ENCODE data around the gene R3HDM4. TPM values are rescaled to one million over a fixed set of nuclear protein-coding genes. Genes with fewer than 3 reads are reported as not detected.

R3HDM4 gene
- total RNA-seq, 1 experiment from 2014 or later: 47.5 TPM

DNA sequence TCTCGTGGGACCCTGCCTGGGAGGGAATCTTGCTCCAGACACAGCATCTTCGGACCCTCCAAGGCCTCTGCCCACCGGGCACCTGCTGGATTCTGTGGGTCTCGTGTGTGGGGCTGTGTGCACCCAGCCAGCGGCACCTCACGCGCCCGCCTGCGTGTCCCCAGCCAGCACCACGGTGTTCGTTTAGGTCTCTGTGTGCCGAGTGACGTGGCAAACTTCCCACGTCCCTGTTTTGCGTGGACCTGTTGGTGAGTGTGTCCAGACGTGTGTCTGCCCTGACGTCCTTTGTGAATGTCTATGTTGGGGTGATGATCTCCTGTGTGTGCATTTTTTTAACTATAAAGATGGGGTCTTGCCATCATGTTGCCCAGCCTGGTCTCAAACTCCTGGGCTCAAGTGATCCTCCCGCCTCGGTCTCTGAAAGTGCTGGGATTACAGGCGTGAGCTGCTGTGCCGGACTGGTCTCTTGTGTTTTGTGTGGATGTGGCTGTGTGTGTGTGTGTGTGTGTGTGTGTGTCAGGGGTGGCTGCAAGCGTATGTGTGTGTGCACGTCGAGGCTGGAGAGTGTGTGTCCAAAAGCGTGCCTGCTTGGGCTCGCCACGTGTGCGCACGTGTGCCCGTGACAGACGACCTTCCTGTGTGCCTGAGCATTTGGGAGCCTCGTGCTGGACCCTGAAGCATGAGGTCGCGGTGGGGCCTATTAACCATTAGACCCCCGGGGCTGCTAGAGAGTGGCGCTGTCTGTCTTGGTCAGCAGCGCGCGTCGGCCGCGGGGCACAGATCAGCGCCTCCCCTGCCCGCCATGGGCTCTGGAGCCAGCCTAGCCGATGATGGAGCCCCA, 28.5 kb upstream of the R3HDM4 start:
- peaks cover 6% of the 10 kb centered on the region for H3K36me3 ChIP-seq (replicated peaks; ENCODE audit: control insufficient read depth, insufficient read depth, low read length)
- no peak overlapping the region for H3K4me3 ChIP-seq (ENCODE audit: insufficient read depth, low read depth, low read length)
- no peaks in the 10 kb centered on the region for H3K27me3 ChIP-seq (ENCODE audit: control insufficient read depth, insufficient read depth, low read length)
- DNase-seq: no peak

DNA sequence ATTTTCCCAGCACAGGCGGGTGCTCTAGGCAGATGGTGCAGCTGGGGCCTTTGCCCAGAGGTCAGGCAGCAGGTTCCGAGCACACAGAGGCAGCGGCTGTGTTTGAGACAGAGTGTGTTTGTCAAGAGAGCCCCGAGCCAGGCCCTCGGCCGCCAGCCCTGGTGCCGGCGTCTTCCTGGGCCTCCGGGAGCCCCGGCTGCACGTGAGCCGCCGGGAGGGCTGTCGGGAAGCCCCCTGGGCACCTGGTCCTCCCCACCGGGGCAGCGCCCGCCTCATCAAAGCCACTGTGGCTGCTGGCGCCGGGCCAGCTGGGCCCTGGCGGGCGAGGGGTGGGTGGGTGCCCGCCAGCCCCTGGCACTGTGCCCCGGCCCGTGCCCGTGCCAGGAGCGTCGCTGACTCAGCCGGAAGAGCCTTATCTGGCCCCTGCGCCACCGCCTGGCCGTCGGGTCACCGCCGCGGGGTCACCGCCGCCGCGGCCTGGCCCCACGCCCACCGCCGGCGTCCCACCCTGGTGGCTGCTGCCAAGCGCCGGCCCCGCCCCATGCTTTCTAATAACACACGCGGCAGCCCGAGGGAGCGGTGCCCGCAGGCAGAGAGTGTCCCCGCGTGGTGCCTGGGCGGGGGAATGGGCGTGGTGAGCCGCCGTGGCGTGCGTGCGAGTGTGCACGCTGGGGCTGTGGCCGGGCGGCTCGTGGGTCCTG, 27.7 kb upstream of the R3HDM4 start:
- H3K27me3 ChIP-seq (ENCODE audit: control insufficient read depth, insufficient read depth, low read length): no peaks in the 10 kb centered on the region
- no peak for DNase-seq
- H3K36me3 ChIP-seq (replicated peaks; ENCODE audit: control insufficient read depth, insufficient read depth, low read length): peaks cover 6% of the 10 kb centered on the region
- no peak overlapping the region for H3K4me3 ChIP-seq (ENCODE audit: insufficient read depth, low read depth, low read length)

DNA sequence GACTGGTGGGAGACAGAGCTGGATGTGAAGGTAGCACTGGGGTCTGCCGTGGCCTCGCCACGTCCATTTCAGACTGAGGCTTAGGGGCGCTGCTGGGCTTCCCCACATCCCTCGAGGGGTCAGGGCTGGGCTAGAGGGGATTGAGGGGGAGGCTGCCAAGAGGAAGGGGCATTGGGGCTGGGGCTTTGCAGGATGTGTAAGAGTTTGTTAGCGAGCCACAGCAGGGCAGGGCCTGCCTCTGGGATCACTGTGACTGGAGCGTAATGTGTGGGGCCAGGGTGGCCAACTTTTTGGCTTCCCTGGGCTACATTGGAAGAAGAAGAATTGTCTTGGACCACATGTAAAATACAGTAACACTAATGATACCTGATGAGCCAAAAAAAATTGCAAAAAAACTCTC, 26.9 kb upstream of the R3HDM4 start:
- no peaks in the 10 kb centered on the region for H3K27me3 ChIP-seq (ENCODE audit: control insufficient read depth, insufficient read depth, low read length)
- no peak for DNase-seq
- peaks cover 6% of the 10 kb centered on the region for H3K36me3 ChIP-seq (replicated peaks; ENCODE audit: control insufficient read depth, insufficient read depth, low read length)
- H3K4me3 ChIP-seq (ENCODE audit: insufficient read depth, low read depth, low read length): no peak overlapping the region

GRCh38 chr19:939439-939838, 26.4 kb upstream of the R3HDM4 start:
- no peak for DNase-seq
- no peak overlapping the region for H3K4me3 ChIP-seq (ENCODE audit: insufficient read depth, low read depth, low read length)
- peaks cover 6% of the 10 kb centered on the region for H3K36me3 ChIP-seq (replicated peaks; ENCODE audit: control insufficient read depth, insufficient read depth, low read length)
- no peaks in the 10 kb centered on the region for H3K27me3 ChIP-seq (ENCODE audit: control insufficient read depth, insufficient read depth, low read length)

GRCh38 chr19:938233-938923, 25.4 kb upstream of the R3HDM4 start:
- no peak for DNase-seq
- H3K4me3 ChIP-seq (ENCODE audit: insufficient read depth, low read depth, low read length): no peak overlapping the region
- H3K36me3 ChIP-seq (replicated peaks; ENCODE audit: control insufficient read depth, insufficient read depth, low read length): peaks cover 6% of the 10 kb centered on the region
- no peaks in the 10 kb centered on the region for H3K27me3 ChIP-seq (ENCODE audit: control insufficient read depth, insufficient read depth, low read length)

GRCh38 chr19:937259-937694, 24.3 kb upstream of the R3HDM4 start:
- no peak for DNase-seq
- Histone ChIP-seq H3K27me3 (ENCODE audit: control insufficient read depth, insufficient read depth, low read length) (no peaks in the 10 kb centered on the region), H3K36me3 (replicated peaks; ENCODE audit: control insufficient read depth, insufficient read depth, low read length) (peaks cover 5% of the 10 kb centered on the region), H3K4me3 (ENCODE audit: insufficient read depth, low read depth, low read length) (no peak overlapping the region)

GRCh38 chr19:936175-936546, 23.1 kb upstream of the R3HDM4 start:
- Histone ChIP-seq H3K36me3 (replicated peaks; ENCODE audit: control insufficient read depth, insufficient read depth, low read length) (peaks cover 5% of the 10 kb centered on the region), H3K4me3 (ENCODE audit: insufficient read depth, low read depth, low read length) (no peak overlapping the region), H3K27me3 (ENCODE audit: control insufficient read depth, insufficient read depth, low read length) (no peaks in the 10 kb centered on the region)
- DNase-seq: no peak

DNA sequence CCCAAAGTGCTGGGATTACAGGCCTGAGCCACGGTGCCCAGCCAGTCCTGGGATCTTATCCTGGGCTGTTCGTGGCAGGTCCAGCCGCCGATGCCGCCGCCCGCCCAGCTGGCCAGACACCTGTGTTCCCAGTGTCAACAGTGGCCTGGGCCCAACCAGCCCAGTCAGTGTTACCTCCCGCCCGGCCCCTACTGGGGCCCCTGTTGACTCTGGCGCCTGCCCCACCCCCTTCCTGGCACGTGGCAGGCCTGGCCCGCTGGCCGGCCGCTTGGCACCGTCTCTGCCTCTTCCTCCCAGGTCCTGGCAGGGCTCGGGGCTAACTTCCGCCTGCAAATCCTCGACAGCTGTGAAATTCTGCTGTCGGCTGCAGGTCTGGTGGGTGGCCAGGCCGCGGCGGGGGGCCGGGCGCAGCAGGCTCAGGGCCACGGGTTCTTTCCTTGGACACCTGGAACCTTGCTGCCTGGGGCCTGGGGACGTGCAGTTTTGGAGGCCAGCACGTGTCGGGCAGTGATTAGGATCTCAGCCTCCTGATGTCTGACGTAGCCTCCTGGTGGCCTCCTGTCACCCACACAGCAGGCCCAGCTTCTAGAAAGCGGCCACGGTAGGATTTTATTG, 22.0 kb upstream of the R3HDM4 start:
- Histone ChIP-seq H3K4me3 (ENCODE audit: insufficient read depth, low read depth, low read length) (no peak overlapping the region), H3K36me3 (replicated peaks; ENCODE audit: control insufficient read depth, insufficient read depth, low read length) (peaks cover 6% of the 10 kb centered on the region), H3K27me3 (ENCODE audit: control insufficient read depth, insufficient read depth, low read length) (no peaks in the 10 kb centered on the region)
- DNase-seq: no peak

- Histone ChIP-seq H3K4me3 (ENCODE audit: insufficient read depth, low read depth, low read length) (no peak overlapping the region), H3K36me3 (replicated peaks; ENCODE audit: control insufficient read depth, insufficient read depth, low read length) (peaks cover 6% of the 10 kb centered on the region), H3K27me3 (ENCODE audit: control insufficient read depth, insufficient read depth, low read length) (no peaks in the 10 kb centered on the region)
- DNase-seq: no peak
These were observed 21.3 kb upstream of the R3HDM4 start for GRCh38 chr19:934197-934840.

DNA sequence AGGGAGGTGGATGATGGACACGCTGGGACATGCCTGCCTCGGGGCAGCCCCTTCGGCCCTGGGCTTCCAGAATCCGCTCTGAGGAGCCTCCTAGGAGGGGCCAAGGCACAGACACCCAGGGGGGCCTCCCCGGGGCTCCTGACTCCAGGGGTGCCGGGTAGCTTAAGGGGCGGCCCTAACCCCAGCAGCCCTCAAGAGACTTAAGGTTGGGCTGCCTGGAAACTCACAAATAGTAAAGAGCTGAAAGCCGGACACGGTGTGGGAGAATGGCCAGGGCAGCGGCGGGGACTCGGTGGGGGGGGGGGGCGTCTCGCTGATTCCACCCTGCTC, 20.5 kb upstream of the R3HDM4 start:
- no peak for DNase-seq
- H3K4me3 ChIP-seq (ENCODE audit: insufficient read depth, low read depth, low read length): no peak overlapping the region
- H3K27me3 ChIP-seq (ENCODE audit: control insufficient read depth, insufficient read depth, low read length): no peaks in the 10 kb centered on the region
- H3K36me3 ChIP-seq (replicated peaks; ENCODE audit: control insufficient read depth, insufficient read depth, low read length): peaks cover 6% of the 10 kb centered on the region

DNA sequence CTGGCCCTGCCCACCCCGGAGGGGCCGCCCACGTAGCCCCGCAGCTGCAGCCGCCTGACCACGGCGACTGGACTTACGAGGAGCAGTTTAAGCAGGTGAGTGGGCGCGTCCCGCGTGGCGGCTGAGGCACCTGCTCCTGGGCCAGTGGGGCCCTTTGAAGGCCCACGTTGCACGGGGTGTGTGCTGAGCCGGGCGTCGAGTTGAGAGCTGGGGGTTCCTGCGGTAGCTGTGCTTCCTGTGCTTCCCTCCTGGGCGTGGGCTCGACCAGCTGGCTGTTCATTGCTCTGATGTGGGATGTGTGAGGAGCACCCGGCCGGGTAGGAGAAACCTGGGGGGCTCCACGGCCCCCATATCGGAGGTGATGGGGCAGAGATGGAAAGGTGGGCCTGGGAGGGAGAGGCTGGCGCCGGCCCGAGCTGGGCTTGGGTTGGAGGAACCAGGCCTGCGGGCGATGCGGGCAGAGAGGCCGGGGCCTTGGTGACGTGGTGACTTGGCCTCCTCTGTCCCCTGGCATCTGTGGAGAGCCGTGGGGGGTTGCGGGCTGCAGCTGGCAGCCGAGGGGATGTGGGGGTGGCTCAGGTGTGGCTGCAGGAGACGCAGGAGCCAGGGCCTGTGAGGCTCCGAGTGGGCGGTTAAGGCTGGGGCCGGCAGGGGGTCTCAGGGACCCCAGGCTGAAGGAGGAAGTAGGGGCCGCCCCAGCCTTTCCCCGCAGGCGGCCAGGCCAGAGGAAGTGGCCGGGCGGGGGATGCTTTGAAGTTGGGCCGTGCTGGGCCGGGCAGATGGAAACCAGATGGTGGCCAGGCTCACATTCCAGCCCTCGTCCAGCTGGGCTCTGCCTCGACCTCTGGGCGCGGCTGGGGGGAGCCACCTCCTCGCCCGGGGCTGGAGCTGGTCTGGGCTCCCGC, 19.9 kb upstream of the R3HDM4 start:
- peak; percentile 91 for DNase-seq

GRCh38 chr19:931860-932647, 19.0 kb upstream of the R3HDM4 start:
- peaks cover 4% of the 10 kb centered on the region for H3K36me3 ChIP-seq (replicated peaks; ENCODE audit: control insufficient read depth, insufficient read depth, low read length)
- H3K4me3 ChIP-seq (ENCODE audit: insufficient read depth, low read depth, low read length): no peak overlapping the region
- DNase-seq: no peak
- H3K27me3 ChIP-seq (ENCODE audit: control insufficient read depth, insufficient read depth, low read length): no peaks in the 10 kb centered on the region

More for the DNA sequence above, 19.9 kb upstream of the R3HDM4 start:
- H3K27me3 ChIP-seq (ENCODE audit: control insufficient read depth, insufficient read depth, low read length): no peaks in the 10 kb centered on the region
- H3K4me3 ChIP-seq (ENCODE audit: insufficient read depth, low read depth, low read length): no peak overlapping the region
- peaks cover 4% of the 10 kb centered on the region for H3K36me3 ChIP-seq (replicated peaks; ENCODE audit: control insufficient read depth, insufficient read depth, low read length)

- no peak for DNase-seq
- no peak overlapping the region for H3K4me3 ChIP-seq (ENCODE audit: insufficient read depth, low read depth, low read length)
- peaks cover 4% of the 10 kb centered on the region for H3K36me3 ChIP-seq (replicated peaks; ENCODE audit: control insufficient read depth, insufficient read depth, low read length)
- H3K27me3 ChIP-seq (ENCODE audit: control insufficient read depth, insufficient read depth, low read length): no peaks in the 10 kb centered on the region
These were observed 16.9 kb upstream of the R3HDM4 start for GRCh38 chr19:929891-930258.
